ENCODE measurements around the gene TIAL1.

The TIAL1 gene

GRCh38 chr10:119526621-119527592, 69.9 kb downstream of the TIAL1 start:
- H3K9ac ChIP-seq = no peak overlapping the region
- no peak for TF ChIP-seq CTCF (IDR thresholded peaks at IDR 0.05)

GRCh38 chr10:119526149-119526548, 70.6 kb downstream of the TIAL1 start:
- H3K27me3 ChIP-seq (ENCODE audit: control insufficient read depth, insufficient read depth, low read length) = no peaks in the 10 kb centered on the region
- no peak overlapping the region for H2AFZ ChIP-seq
- no peak overlapping the region for H3K4me2 ChIP-seq (ENCODE audit: low read length)
- H3K36me3 ChIP-seq (ENCODE audit: control insufficient read depth, insufficient read depth, low read length) = no peaks in the 10 kb centered on the region
- no peak for TF ChIP-seq CTCF (IDR thresholded peaks at IDR 0.05)
- H3K9ac ChIP-seq = no peak overlapping the region
- no peaks in the 10 kb centered on the region for H3K9me3 ChIP-seq (ENCODE audit: control insufficient read depth, low read length)
- no peak overlapping the region for H3K4me3 ChIP-seq (ENCODE audit: low read depth, low read length)
- peaks cover 3% of the 10 kb centered on the region for H3K4me1 ChIP-seq
- H3K79me2 ChIP-seq = no peaks in the 10 kb centered on the region
- no peak overlapping the region for H3K27ac ChIP-seq

More at GRCh38 chr10:119526621-119527592, 69.9 kb downstream of the TIAL1 start:
- H3K36me3 ChIP-seq (ENCODE audit: control insufficient read depth, insufficient read depth, low read length) = no peaks in the 10 kb centered on the region
- no peak overlapping the region for H3K4me2 ChIP-seq (ENCODE audit: low read length)
- H3K27me3 ChIP-seq (ENCODE audit: control insufficient read depth, insufficient read depth, low read length) = no peaks in the 10 kb centered on the region
- H3K4me3 ChIP-seq (ENCODE audit: low read depth, low read length) = no peak overlapping the region
- H3K9me3 ChIP-seq (ENCODE audit: control insufficient read depth, low read length) = no peaks in the 10 kb centered on the region
- H3K4me1 ChIP-seq = peaks cover 3% of the 10 kb centered on the region
- H3K27ac ChIP-seq = no peak overlapping the region
- no peaks in the 10 kb centered on the region for H3K79me2 ChIP-seq
- H2AFZ ChIP-seq = no peak overlapping the region

GRCh38 chr10:119525116-119525515, 71.6 kb downstream of the TIAL1 start:
- H3K4me2 ChIP-seq (ENCODE audit: low read length) = no peak overlapping the region
- peaks cover 3% of the 10 kb centered on the region for H3K4me1 ChIP-seq
- H3K9me3 ChIP-seq (ENCODE audit: control insufficient read depth, low read length) = no peaks in the 10 kb centered on the region
- H3K27ac ChIP-seq = no peak overlapping the region
- no peaks in the 10 kb centered on the region for H3K79me2 ChIP-seq
- no peak overlapping the region for H3K4me3 ChIP-seq (ENCODE audit: low read depth, low read length)
- no peaks in the 10 kb centered on the region for H3K27me3 ChIP-seq (ENCODE audit: control insufficient read depth, insufficient read depth, low read length)
- H3K9ac ChIP-seq = no peak overlapping the region
- TF ChIP-seq CTCF (IDR thresholded peaks at IDR 0.05) = no peak
- H3K36me3 ChIP-seq (ENCODE audit: control insufficient read depth, insufficient read depth, low read length) = no peaks in the 10 kb centered on the region
- H2AFZ ChIP-seq = no peak overlapping the region

GRCh38 chr10:119524720-119525070, 72.1 kb downstream of the TIAL1 start:
- no peak overlapping the region for H3K4me2 ChIP-seq (ENCODE audit: low read length)
- H3K9ac ChIP-seq = no peak overlapping the region
- H3K27me3 ChIP-seq (ENCODE audit: control insufficient read depth, insufficient read depth, low read length) = no peaks in the 10 kb centered on the region
- TF ChIP-seq CTCF (IDR thresholded peaks at IDR 0.05) = no peak
- H3K4me1 ChIP-seq = peaks cover 3% of the 10 kb centered on the region
- H3K4me3 ChIP-seq (ENCODE audit: low read depth, low read length) = no peak overlapping the region
- H3K27ac ChIP-seq = no peak overlapping the region
- no peak overlapping the region for H2AFZ ChIP-seq
- H3K36me3 ChIP-seq (ENCODE audit: control insufficient read depth, insufficient read depth, low read length) = no peaks in the 10 kb centered on the region
- H3K79me2 ChIP-seq = no peaks in the 10 kb centered on the region
- H3K9me3 ChIP-seq (ENCODE audit: control insufficient read depth, low read length) = no peaks in the 10 kb centered on the region
